22Rv1 (cell line): ENCODE results near the gene FATE1.

Source experiments
- CTCF ChIP-seq: fragments of 450-650 bp; IDR thresholded peaks from 2 replicates; pipeline ENCODE4 v1.5.1; 2017; ENCODE audit warnings: mild to moderate bottlenecking
- ZFX ChIP-seq: fragments of 450-650 bp; IDR thresholded peaks from 2 replicates; pipeline ENCODE4 v1.6.1; 2017; ENCODE audit warnings: antibody characterized with exemption, borderline replicate concordance

GRCh38 chrX:151763711-151764110 lies 47.9 kb downstream of the FATE1 start:
- TF ChIP-seq CTCF (no peak), ZFX (no peak)
